AG09309 (cell line): ENCODE data around the gene SLCO2B1.

Experiments used
- DNase-seq: peaks from one replicate; pipeline ENCODE4 v3.0.0-alpha.2; 2010; ENCODE audit warnings: low read depth
- H3K4me3 ChIP-seq: 2 replicates; pipeline ENCODE4 v1.5.1; 2011; ENCODE audit warnings: mild to moderate bottlenecking, low read depth, low read length, moderate library complexity; ENCODE audit not compliant: control insufficient read depth
- TF ChIP-seq, protein P1 (sequence below): IDR thresholded peaks from 2 replicates; pipeline ENCODE4 v1.5.1; 2011; ENCODE audit warnings: mild to moderate bottlenecking, low read depth, low read length, inconsistent platforms; ENCODE audit not compliant: insufficient read depth, control insufficient read depth; ENCODE audit errors: missing control alignments

SLCO2B1 gene

DNA sequence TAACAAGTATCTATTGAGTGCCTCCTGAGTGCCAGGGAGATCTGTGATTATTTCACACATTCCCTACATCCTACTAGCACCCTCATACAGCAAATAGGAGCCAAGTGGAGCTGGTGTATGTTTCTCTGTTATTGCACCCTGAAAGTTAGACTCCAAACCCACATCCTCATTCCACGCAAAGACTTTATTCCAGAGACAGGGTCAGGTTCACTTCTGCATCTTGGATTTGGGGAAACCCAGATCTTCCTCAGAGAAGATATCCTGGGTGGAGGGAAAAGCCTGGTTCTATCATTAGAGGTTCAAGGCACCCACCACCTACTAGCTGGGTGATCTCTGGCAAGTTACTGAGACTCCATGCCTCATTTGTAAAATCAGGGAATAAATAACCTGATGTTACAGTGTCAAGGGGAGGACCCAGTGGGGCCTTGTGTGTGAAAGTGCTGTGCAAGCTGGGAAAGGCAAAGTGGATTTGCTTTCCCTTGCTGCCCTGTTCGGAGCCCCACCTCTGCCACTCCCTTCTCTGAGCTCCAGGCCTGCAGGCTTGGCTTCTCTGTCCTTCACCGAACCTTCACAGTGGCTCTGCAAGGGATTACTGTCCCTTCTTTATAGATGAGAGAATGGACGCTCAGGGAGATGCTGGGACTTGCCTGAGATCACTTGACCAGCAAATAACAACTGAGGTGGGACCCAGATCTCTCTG lies 991 bp upstream of the SLCO2B1 start:
- DNase-seq = no peak
- H3K4me3 ChIP-seq = no peak overlapping the region
- TF ChIP-seq, protein P1, sequence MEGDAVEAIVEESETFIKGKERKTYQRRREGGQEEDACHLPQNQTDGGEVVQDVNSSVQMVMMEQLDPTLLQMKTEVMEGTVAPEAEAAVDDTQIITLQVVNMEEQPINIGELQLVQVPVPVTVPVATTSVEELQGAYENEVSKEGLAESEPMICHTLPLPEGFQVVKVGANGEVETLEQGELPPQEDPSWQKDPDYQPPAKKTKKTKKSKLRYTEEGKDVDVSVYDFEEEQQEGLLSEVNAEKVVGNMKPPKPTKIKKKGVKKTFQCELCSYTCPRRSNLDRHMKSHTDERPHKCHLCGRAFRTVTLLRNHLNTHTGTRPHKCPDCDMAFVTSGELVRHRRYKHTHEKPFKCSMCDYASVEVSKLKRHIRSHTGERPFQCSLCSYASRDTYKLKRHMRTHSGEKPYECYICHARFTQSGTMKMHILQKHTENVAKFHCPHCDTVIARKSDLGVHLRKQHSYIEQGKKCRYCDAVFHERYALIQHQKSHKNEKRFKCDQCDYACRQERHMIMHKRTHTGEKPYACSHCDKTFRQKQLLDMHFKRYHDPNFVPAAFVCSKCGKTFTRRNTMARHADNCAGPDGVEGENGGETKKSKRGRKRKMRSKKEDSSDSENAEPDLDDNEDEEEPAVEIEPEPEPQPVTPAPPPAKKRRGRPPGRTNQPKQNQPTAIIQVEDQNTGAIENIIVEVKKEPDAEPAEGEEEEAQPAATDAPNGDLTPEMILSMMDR = no peak

DNA sequence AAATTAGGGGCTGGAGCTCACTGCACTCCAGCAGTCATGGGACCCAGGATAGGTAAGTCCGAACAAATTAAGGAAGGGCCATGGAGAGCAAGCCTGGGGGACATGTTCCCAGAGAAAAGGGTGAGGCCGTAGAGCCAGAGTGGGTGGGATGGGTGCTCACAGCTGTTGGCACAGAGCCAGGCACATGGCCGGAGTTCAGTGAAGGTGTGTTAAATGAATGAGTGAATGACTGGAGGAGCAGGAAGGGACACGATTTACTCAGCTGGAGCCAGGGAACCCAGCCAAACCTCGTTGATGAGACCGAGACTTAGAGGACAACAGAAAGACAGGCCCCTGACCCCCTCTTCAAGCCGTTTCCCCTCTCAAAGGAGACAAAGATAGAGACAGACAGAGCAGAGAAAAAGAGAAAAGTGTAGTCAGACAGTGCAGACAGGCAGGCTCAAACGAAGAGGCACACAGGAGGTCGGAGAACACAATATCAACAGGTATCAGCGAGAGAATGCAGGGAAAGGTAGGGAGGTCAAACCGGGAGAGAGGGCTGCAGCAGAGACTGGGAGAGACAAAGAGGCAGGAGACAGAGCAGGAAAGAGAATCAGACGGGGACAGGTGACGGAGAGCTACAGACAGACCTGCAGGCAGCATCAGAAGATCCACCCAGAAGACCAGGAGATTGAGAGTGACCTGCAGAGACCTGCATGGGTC lies 590 bp downstream of the SLCO2B1 start:
- no peak for DNase-seq
- H3K4me3 ChIP-seq = no peak overlapping the region
- TF ChIP-seq, protein P1 = no peak

DNA sequence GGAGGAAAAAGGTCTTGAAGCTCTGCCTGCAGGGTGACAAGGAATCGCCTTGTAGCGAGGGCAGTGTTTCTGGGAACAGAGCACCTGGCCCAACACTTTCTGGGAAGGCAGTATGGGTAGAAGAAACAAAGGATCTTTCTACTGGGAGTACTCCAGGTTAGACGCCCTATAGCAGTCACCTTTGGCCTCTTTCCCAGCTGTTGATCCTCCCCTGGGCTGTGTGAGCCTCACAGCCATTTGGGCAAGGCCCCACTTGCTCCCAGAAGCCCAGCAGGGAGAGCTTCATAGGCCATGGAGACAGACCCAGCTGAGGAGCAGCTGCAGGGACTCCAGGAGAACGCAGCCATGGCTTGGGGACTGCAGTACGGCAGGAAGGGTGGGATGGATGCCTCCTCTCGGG lies 1.2 kb downstream of the SLCO2B1 start:
- H3K4me3 ChIP-seq = no peak overlapping the region
- DNase-seq = no peak
- TF ChIP-seq, protein P1 = no peak

DNA sequence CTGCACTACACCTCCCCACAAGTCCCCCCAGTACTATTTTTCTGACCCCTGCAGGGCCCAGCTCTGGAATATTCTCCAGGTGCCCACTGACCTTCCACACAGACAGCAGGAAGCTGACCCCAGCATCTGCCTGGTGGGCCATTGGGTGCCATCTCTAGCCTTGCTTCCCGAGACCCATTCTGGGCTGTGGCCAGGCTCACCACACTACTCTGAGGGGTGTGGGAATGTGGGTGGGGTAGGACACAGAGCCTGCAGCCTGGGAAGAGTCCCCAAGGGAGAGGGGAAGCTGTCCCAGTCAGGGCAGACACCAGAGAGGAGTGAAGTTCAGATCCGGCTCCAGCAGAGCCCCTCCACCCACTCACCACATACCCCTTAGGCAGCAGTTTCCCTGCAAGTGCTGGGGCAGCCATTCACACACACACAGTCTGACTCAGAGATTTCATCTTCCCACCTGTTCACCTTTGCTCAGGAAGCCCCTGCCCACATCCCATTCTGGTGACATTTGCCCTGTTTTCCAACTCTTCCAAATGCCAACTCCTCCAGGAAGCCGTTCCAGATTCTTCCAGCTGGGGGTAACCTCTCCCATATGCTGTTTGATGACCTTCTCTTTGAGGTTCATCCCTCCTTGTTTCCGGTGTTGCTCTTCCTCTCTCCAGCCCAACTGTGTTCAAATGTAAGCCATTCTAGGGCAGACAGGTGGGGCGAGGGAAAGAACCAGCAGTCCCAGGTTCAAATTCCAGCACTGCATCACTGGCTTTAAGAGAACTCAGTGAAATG lies 1.9 kb downstream of the SLCO2B1 start:
- no peak overlapping the region for H3K4me3 ChIP-seq
- DNase-seq = no peak
- TF ChIP-seq, protein P1 = no peak

DNA sequence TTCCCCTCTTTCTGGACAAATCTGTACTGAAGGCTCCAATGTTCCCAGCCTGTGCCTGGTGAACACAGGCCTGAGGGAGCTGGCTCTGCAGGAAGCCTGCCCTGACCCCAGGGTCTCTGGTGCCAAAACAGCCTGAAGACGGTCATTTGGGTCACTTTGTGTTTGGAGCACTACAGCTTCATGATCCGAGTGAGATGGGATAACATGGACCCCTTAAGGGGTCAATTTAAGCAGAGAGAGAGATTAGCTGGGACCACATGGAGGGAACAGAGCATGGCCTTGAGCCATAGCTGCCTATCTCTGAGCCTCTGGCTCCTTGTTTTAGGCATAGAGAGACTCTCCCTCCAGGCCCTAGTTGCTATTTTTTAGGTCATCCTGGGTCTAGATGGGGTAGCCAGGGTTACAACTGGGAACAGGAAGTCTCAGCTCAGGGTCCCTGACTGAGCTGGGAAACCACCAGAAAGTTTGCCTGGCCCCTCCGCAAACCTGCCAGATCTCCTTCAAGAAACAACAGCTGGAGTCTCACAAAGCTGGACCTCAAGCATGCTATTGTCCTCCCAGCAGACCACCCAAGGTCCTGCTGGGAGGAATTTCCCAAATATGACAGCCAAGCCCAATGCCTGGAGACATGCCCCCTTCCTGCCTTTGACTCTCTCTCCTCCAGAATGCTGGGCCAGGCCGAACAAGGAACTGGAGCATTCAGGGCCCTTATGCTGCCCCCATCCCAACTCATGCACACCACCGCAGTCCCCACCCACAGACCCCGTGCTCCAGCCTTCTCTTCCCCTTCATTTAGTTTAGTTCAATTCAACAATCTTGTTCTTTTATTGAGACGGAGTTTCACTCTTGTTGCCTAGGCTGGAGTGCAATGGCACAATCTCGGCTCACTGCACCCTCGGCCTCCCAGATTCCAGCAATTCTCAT lies 4.0 kb downstream of the SLCO2B1 start:
- TF ChIP-seq, protein P1 = no peak
- no peak overlapping the region for H3K4me3 ChIP-seq

More for the DNA sequence above, 4.0 kb downstream of the SLCO2B1 start:
- no peak for DNase-seq
